GM12874 (cell line): Measurements from ENCODE around the gene TCF12.

ENCODE experiments used
- TF ChIP-seq, protein P1 (sequence below): IDR thresholded peaks from 2 replicates; pipeline ENCODE4 v1.5.1; 2011; ENCODE audit warnings: low read depth, mild to moderate bottlenecking, control low read depth, low read length, moderate library complexity; ENCODE audit not compliant: insufficient read depth

The TCF12 gene

DNA sequence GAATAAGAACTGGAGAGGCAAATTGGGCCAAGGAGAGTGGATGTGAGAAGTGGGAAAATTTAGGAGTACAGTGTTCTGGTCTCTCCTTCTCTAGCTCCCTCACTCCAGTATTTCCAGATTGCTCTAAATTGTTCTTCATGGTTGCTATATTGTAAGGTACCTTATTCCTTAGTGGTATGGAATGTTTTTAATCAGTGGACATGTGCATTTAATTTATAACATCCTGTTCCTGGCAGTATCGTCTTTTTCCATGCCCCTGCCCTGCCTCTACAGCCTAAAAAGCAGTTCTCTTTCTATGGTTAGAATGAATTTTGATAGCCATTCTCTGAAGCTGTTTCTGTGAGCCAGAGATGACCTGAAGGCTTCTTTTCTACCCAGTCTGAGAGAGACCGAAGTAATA, 180.5 kb downstream of the TCF12 start:
- TF ChIP-seq, protein P1, sequence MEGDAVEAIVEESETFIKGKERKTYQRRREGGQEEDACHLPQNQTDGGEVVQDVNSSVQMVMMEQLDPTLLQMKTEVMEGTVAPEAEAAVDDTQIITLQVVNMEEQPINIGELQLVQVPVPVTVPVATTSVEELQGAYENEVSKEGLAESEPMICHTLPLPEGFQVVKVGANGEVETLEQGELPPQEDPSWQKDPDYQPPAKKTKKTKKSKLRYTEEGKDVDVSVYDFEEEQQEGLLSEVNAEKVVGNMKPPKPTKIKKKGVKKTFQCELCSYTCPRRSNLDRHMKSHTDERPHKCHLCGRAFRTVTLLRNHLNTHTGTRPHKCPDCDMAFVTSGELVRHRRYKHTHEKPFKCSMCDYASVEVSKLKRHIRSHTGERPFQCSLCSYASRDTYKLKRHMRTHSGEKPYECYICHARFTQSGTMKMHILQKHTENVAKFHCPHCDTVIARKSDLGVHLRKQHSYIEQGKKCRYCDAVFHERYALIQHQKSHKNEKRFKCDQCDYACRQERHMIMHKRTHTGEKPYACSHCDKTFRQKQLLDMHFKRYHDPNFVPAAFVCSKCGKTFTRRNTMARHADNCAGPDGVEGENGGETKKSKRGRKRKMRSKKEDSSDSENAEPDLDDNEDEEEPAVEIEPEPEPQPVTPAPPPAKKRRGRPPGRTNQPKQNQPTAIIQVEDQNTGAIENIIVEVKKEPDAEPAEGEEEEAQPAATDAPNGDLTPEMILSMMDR, result no peak

DNA sequence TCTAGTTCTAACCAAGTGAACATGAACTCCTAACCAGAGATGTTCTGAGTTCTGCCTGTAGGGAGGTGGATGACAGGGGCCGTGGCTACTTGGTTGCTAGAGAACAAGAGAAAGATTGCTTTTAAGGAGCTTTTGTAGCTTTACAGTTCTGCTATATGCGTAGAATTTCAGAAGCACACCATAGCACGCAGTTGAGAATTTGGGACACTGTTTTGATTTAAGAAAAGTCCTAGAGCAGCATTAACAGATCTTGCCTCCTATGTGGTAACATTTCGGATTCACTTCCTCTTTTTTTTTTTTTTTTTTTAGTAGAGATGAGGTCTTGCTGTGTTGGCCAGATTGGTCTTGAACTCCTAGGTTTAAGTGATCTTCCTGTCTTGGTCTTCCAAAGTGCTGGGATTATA, 181.7 kb downstream of the TCF12 start:
- TF ChIP-seq, protein P1, result no peak

DNA sequence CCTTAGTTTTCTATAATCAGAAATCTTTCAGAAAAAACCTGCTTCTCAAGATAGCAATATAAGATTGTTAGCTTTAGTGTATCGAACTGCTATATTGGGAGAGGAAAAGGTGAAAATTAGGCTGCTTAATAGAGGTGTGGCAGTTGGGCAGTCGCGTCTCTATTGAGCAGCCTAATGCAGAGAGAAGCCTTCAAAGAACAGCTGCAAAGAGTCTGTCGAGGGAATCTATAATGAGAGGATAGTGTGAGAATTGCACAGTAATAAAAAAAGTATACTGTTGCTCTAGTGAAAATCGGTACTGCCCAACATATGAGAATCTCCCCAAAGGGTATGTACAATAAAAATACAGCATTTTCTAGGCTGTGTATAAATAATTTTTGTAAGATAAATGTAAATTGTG, 184.4 kb downstream of the TCF12 start:
- TF ChIP-seq, protein P1, result no peak

DNA sequence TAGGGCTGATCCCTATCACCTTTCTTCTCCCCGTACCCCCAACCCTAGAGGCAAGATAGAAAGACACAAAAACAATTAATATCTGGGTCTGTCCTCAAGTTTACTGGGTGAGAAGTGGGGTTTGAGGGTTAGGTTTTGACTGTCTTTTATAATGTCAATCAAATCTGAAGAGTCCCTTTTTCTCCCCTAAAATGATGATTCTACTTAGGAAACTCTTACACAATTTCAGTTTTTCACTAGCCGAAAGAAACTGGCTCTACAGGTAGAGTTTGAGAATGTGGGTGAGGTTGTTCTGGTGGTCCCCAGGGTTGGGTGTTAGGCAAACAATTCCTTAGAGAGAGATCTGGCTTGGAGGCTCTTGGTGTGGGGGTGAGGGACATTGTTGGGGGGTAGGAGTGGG, 189.9 kb downstream of the TCF12 start:
- TF ChIP-seq, protein P1, result no peak

DNA sequence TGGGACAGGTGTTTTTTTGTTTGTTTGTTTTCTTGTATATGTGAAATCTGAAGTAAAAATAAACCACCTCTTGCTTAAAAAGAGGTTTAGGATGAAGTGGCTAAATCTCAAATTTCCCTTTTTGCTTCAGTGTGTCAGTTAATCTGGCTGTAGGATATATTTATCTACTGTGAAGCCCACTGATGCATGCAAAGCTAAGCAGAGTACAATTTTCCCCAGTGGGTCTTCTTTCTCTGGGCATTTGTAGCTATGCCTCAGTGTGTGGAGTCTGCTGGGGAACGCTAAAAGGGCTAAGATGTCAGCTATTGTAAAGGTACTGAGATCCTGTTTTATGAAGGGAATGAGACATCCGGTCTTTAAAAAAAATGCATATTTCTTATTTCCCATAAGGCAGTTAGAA, 190.6 kb downstream of the TCF12 start:
- TF ChIP-seq, protein P1, result no peak

DNA sequence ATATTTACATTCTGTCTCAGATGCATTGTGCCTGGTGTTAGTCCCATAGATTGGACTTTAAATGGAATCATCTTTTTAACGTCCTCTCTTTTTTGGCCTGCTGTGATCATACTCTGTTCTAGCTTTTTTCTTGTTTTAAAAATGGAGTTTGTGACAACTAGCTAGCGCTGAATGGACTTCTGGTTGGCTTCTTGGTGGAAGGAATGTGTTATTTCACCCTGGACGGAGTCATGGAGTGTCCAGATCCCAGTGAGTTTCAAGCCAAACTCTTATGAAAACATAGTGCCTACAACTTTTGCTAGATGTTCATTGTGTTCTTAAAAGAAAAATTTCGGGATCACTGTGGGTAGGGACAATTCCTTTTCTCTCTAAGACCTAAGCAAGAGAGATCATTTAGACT, 192.6 kb downstream of the TCF12 start:
- TF ChIP-seq, protein P1, result no peak

DNA sequence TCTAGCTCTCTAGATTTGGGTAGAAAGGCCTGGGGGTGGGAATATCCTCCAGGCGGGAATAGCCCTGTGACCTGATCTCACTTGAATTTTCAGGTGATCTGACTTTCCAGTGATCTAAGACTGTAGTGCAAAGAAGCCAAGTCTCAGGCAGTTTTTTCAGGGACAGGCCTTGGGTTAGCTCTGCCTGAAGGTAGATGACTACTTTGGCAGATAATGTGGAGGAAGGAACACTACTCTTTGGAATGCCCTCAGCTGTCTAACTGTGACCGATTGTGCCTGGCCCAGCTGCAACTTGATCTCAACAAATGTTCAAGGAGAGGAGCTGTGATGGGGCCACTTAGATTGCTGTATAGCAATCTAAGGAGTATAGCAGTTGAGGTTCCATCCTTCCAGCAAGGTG, 193.7 kb downstream of the TCF12 start:
- TF ChIP-seq, protein P1, result no peak

DNA sequence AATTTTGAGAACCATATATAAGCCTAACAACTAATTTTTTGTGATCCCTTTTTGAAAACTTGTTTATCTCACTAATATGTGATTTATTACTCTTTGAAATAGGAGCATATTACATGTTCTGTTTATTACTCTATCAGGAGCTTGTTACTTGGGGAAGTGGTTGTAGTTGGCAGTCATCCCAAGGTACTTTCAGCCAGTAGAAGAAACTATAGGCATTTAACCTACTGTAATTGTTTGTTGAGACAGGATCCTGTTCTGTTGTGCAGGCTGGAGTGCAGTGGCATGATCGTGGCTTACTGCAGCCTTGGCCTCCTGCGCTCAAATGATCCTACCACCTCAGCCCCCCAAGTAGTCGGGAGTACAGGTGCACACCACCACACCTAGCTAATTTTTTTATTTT, 195.6 kb downstream of the TCF12 start:
- TF ChIP-seq, protein P1, result no peak
